HUES64 (cell line): ENCODE measurements around the gene ACSS1.

ENCODE experiments used
- H3K27ac ChIP-seq: 2 replicates; pipeline ENCODE4 v1.7.0; 2013; ENCODE audit warnings: low read depth, low read length, inconsistent platforms
- H3K27me3 ChIP-seq: 2 replicates; pipeline ENCODE4 v1.6.1; 2013; ENCODE audit warnings: mild to moderate bottlenecking, low read length; ENCODE audit not compliant: insufficient read depth
- H3K36me3 ChIP-seq: 2 replicates; pipeline ENCODE4 v1.6.1; 2013; ENCODE audit warnings: mild to moderate bottlenecking, low read length; ENCODE audit not compliant: insufficient read depth
- H3K4me1 ChIP-seq: 2 replicates; pipeline ENCODE4 v1.6.1; 2013; ENCODE audit warnings: mild to moderate bottlenecking, low read length, moderate library complexity; ENCODE audit not compliant: insufficient read depth
- H3K4me3 ChIP-seq: 2 replicates; pipeline ENCODE4 v1.5.1; 2013; ENCODE audit warnings: mild to moderate bottlenecking, low read length, moderate library complexity
- H3K9ac ChIP-seq: 2 replicates; pipeline ENCODE4 v1.6.1; 2013; ENCODE audit warnings: mild to moderate bottlenecking, low read depth, low read length
- H3K9me3 ChIP-seq: 2 replicates; pipeline ENCODE4 v1.6.1; 2013; ENCODE audit warnings: low read depth, low read length; ENCODE audit not compliant: insufficient read depth
- WGBS: fragments of 150-250, 120-280 bp; methylation state at CpG from one replicate; pipeline ENCODE4 v1.1.7; 2013; ENCODE audit warnings: missing lambda C conversion rate; 5-methylcytosine and 5-hydroxymethylcytosine counted together

ACSS1 gene

GRCh38 chr20:25021336-25021735 is 36.6 kb downstream of the ACSS1 start:
- no peaks in the 10 kb centered on the region for H3K36me3 ChIP-seq
- H3K9me3 ChIP-seq = no peaks in the 10 kb centered on the region
- WGBS = 94% methylated on average over 6 of the region's 6 CpGs
- peaks cover 6% of the 10 kb centered on the region; the same call in 1 of the 2 replicates for H3K4me1 ChIP-seq
- H3K9ac ChIP-seq = no peak overlapping the region
- no peak overlapping the region for H3K4me3 ChIP-seq
- H3K27me3 ChIP-seq = no peaks in the 10 kb centered on the region
- H3K27ac ChIP-seq = no peak overlapping the region

GRCh38 chr20:25020901-25021301 is 37.0 kb downstream of the ACSS1 start:
- Histone ChIP-seq H3K9ac (no peak overlapping the region), H3K36me3 (no peaks in the 10 kb centered on the region), H3K4me1 (peaks cover 6% of the 10 kb centered on the region; the same call in 1 of the 2 replicates), H3K4me3 (no peak overlapping the region), H3K27me3 (no peaks in the 10 kb centered on the region), H3K27ac (no peak overlapping the region), H3K9me3 (no peaks in the 10 kb centered on the region)
- WGBS = 93% methylated on average over 6 of the region's 6 CpGs

GRCh38 chr20:25020345-25020744 is 37.6 kb downstream of the ACSS1 start:
- WGBS = 91% methylated on average over 5 of the region's 5 CpGs
- no peaks in the 10 kb centered on the region for H3K36me3 ChIP-seq
- H3K9me3 ChIP-seq = no peaks in the 10 kb centered on the region
- H3K4me3 ChIP-seq = no peak overlapping the region
- peaks cover 6% of the 10 kb centered on the region; the same call in 1 of the 2 replicates for H3K4me1 ChIP-seq
- H3K9ac ChIP-seq = no peak overlapping the region
- no peak overlapping the region for H3K27ac ChIP-seq
- no peaks in the 10 kb centered on the region for H3K27me3 ChIP-seq

GRCh38 chr20:25019381-25020155 is 38.4 kb downstream of the ACSS1 start:
- Histone ChIP-seq H3K27me3 (no peaks in the 10 kb centered on the region), H3K9me3 (no peaks in the 10 kb centered on the region), H3K9ac (no peak overlapping the region), H3K36me3 (no peaks in the 10 kb centered on the region), H3K27ac (no peak overlapping the region), H3K4me3 (no peak overlapping the region), H3K4me1 (peaks cover 6% of the 10 kb centered on the region; the same call in 1 of the 2 replicates)
- WGBS = 89% methylated on average over 16 of the region's 16 CpGs

- no peak overlapping the region for H3K9ac ChIP-seq
- peaks cover 6% of the 10 kb centered on the region; the same call in 1 of the 2 replicates for H3K4me1 ChIP-seq
- H3K27me3 ChIP-seq = no peaks in the 10 kb centered on the region
- whole genome bisulfite sequencing = 95% methylated on average over 6 of the region's 6 CpGs
- no peaks in the 10 kb centered on the region for H3K9me3 ChIP-seq
- H3K4me3 ChIP-seq = no peak overlapping the region
- H3K27ac ChIP-seq = no peak overlapping the region
- no peaks in the 10 kb centered on the region for H3K36me3 ChIP-seq
These were observed 39.1 kb downstream of the ACSS1 start for GRCh38 chr20:25018841-25019240.

- no peaks in the 10 kb centered on the region for H3K27me3 ChIP-seq
These were observed 39.5 kb downstream of the ACSS1 start for GRCh38 chr20:25018425-25018824.

GRCh38 chr20:25017257-25017803 is 40.6 kb downstream of the ACSS1 start:
- no peak overlapping the region for H3K9ac ChIP-seq
- H3K27me3 ChIP-seq = no peaks in the 10 kb centered on the region
- H3K36me3 ChIP-seq = no peaks in the 10 kb centered on the region
- H3K4me1 ChIP-seq = peaks cover 6% of the 10 kb centered on the region; the same call in 1 of the 2 replicates
- no peak overlapping the region for H3K27ac ChIP-seq
- H3K4me3 ChIP-seq = no peak overlapping the region
- H3K9me3 ChIP-seq = no peaks in the 10 kb centered on the region
- 72% methylated on average over 14 of the region's 14 CpGs for WGBS

More at GRCh38 chr20:25018425-25018824, 39.5 kb downstream of the ACSS1 start:
- WGBS = 100% methylated on average over 2 of the region's 2 CpGs
- H3K4me3 ChIP-seq = no peak overlapping the region
- no peaks in the 10 kb centered on the region for H3K36me3 ChIP-seq
- no peak overlapping the region for H3K9ac ChIP-seq
- H3K4me1 ChIP-seq = peaks cover 6% of the 10 kb centered on the region; the same call in 1 of the 2 replicates
- H3K27ac ChIP-seq = no peak overlapping the region
- H3K9me3 ChIP-seq = no peaks in the 10 kb centered on the region

GRCh38 chr20:25016471-25016870 is 41.5 kb downstream of the ACSS1 start:
- H3K9me3 ChIP-seq = no peaks in the 10 kb centered on the region
- H3K27me3 ChIP-seq = no peaks in the 10 kb centered on the region
- no peak overlapping the region for H3K9ac ChIP-seq
- H3K4me1 ChIP-seq = peaks cover 6% of the 10 kb centered on the region; the same call in 1 of the 2 replicates
- WGBS = 94% methylated on average over 11 of the region's 11 CpGs
- no peaks in the 10 kb centered on the region for H3K36me3 ChIP-seq
- H3K27ac ChIP-seq = no peak overlapping the region
- no peak overlapping the region for H3K4me3 ChIP-seq

GRCh38 chr20:25015986-25016385 is 42.0 kb downstream of the ACSS1 start:
- Histone ChIP-seq H3K36me3 (no peaks in the 10 kb centered on the region), H3K27me3 (no peaks in the 10 kb centered on the region), H3K9me3 (no peaks in the 10 kb centered on the region), H3K4me3 (no peak overlapping the region), H3K27ac (no peak overlapping the region), H3K9ac (no peak overlapping the region), H3K4me1 (peaks cover 6% of the 10 kb centered on the region; the same call in 1 of the 2 replicates)
- WGBS = 94% methylated on average over 11 of the region's 11 CpGs

GRCh38 chr20:25014816-25015215 is 43.1 kb downstream of the ACSS1 start:
- 92% methylated on average over 11 of the region's 11 CpGs for WGBS
- Histone ChIP-seq H3K4me3 (no peak overlapping the region), H3K36me3 (no peaks in the 10 kb centered on the region), H3K9ac (no peak overlapping the region), H3K4me1 (peaks cover 6% of the 10 kb centered on the region; the same call in 1 of the 2 replicates), H3K27ac (no peak overlapping the region), H3K27me3 (no peaks in the 10 kb centered on the region), H3K9me3 (no peaks in the 10 kb centered on the region)

- Histone ChIP-seq H3K9me3 (no peaks in the 10 kb centered on the region), H3K4me1 (peaks cover 6% of the 10 kb centered on the region; the same call in 1 of the 2 replicates), H3K27me3 (no peaks in the 10 kb centered on the region), H3K4me3 (no peak overlapping the region), H3K36me3 (no peaks in the 10 kb centered on the region), H3K9ac (no peak overlapping the region), H3K27ac (no peak overlapping the region)
- WGBS = 93% methylated on average over 25 of the region's 25 CpGs
These were observed 44.2 kb downstream of the ACSS1 start for GRCh38 chr20:25013478-25014380.
